Neural cell (in vitro differentiated cells): ENCODE measurements around the gene PRRT1.

Experiments used
- CTCF ChIP-seq: fragments of 450-650 bp; IDR thresholded peaks from 2 replicates; pipeline ENCODE4 v1.5.1; 2014; ENCODE audit warnings: antibody characterized with exemption, mild to moderate bottlenecking, moderate library complexity; ENCODE audit not compliant: poor library complexity, severe bottlenecking
- EP300 ChIP-seq: fragments of 450-650 bp; conservative IDR thresholded peaks from 2 replicates; pipeline ENCODE4 v1.6.1; 2014; ENCODE audit warnings: antibody characterized with exemption, mild to moderate bottlenecking, moderate library complexity; ENCODE audit not compliant: poor library complexity, severe bottlenecking
- EZH2 ChIP-seq: fragments of 200-600, 300-800 bp; shearing (Covaris generic), sonication (generic); IDR thresholded peaks from 2 replicates; pipeline ENCODE4 v1.6.1; 2014; ENCODE audit warnings: antibody characterized with exemption, low read length, borderline replicate concordance, mild to moderate bottlenecking; ENCODE audit not compliant: insufficient read depth, poor library complexity, severe bottlenecking
- MXI1 ChIP-seq: fragments of 450-650 bp; conservative IDR thresholded peaks from 2 replicates; pipeline ENCODE4 v1.6.1; 2014; ENCODE audit warnings: antibody characterized with exemption, mild to moderate bottlenecking; ENCODE audit not compliant: poor library complexity, severe bottlenecking
- POLR2AphosphoS5 ChIP-seq: IDR thresholded peaks from 2 replicates; pipeline ENCODE4 v1.6.1; 2012
- RAD21 ChIP-seq: fragments of 450-650 bp; conservative IDR thresholded peaks from 2 replicates; pipeline ENCODE4 v1.6.1; 2014; ENCODE audit warnings: antibody characterized with exemption, mild to moderate bottlenecking, moderate library complexity
- REST ChIP-seq: IDR thresholded peaks from 2 replicates; pipeline ENCODE4 v1.6.1; 2012; ENCODE audit warnings: borderline replicate concordance
- SMC3 ChIP-seq: fragments of 450-650 bp; conservative IDR thresholded peaks from 2 replicates; pipeline ENCODE4 v1.6.1; 2014; ENCODE audit warnings: antibody characterized with exemption, mild to moderate bottlenecking, moderate library complexity; ENCODE audit not compliant: poor library complexity
- TAF1 ChIP-seq: IDR thresholded peaks from 2 replicates; pipeline ENCODE4 v1.6.1; 2012; ENCODE audit warnings: low read depth

DNA sequence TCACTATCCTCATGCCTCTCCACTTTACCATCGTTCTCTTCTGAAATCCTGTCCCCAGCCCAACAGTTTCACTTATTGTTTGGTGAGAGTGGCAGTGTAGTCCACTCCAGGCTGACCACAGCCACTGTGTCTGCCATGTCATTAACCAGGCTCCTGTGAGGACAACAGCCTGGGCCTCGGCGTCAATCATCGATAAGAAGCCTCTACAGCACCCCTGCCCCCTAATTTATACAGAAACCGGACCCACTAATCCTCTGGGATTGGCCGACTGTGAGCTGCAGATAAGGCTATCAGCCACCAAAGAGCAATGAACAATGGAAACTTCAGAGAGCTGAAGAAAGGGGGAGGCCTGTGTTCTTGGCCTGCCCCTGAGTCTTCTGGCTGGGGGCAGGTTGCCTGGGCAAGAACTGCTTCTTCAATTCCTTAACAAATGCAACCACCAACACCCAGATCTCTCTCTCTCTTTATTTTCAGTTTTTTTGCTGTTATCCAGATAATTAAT, 16.1 kb upstream of the PRRT1 start:
- TF ChIP-seq POLR2AphosphoS5 = no peak
- TF ChIP-seq CTCF = no peak
- TF ChIP-seq TAF1 = no peak
- TF ChIP-seq REST = no peak
- TF ChIP-seq EP300 = no peak
- TF ChIP-seq EZH2 = no peak
- no peak for TF ChIP-seq SMC3
- TF ChIP-seq RAD21 = no peak
- TF ChIP-seq MXI1 = no peak
